MM.1S (cell line): ENCODE data around the gene MYMX.
"Not testable (repeated sequence)": the region's sequence is repeated elsewhere in the genome, so short reads cannot be mapped to it uniquely, and the experiment has no call there.

Source experiments
- DNase-seq: peaks from one replicate; pipeline ENCODE4 v3.0.0-alpha.2; 2015
- H2AFZ ChIP-seq: fragments of 300-600 bp; sonication (generic); 2 replicates; pipeline ENCODE4 v1.6.0; 2016; ENCODE audit warnings: antibody characterized with exemption, low read length
- H3F3A ChIP-seq: fragments of 300-600 bp; sonication (generic); 2 replicates; pipeline ENCODE4 v1.6.1; 2016; ENCODE audit warnings: mild to moderate bottlenecking, antibody characterized with exemption, low read length, moderate library complexity, mixed read lengths; ENCODE audit not compliant: insufficient read depth
- H3K27ac ChIP-seq: fragments of 300-600 bp; sonication (generic); 2 replicates; pipeline ENCODE4 v1.5.1; 2016; ENCODE audit warnings: mild to moderate bottlenecking, low read length
- H3K27me3 ChIP-seq: fragments of 300-600 bp; sonication (generic); replicated peaks from 2 replicates; pipeline ENCODE4 v1.6.0; 2016; ENCODE audit warnings: low read length; ENCODE audit not compliant: insufficient read depth
- H3K36me3 ChIP-seq: fragments of 300-600 bp; sonication (generic); replicated peaks from 2 replicates; pipeline ENCODE4 v1.6.1; 2016; ENCODE audit warnings: mild to moderate bottlenecking, low read length, mixed read lengths; ENCODE audit not compliant: insufficient read depth
- H3K4me1 ChIP-seq: fragments of 300-600 bp; sonication (generic); 2 replicates; pipeline ENCODE4 v1.6.1; 2016; ENCODE audit warnings: low read length, mixed read lengths
- H3K4me2 ChIP-seq: fragments of 300-600 bp; sonication (generic); 2 replicates; pipeline ENCODE4 v1.6.0; 2016; ENCODE audit warnings: low read depth, low read length
- H3K4me3 ChIP-seq: fragments of 300-600 bp; sonication (generic); 2 replicates; pipeline ENCODE4 v1.5.1; 2016; ENCODE audit warnings: low read length, mixed read lengths
- H3K79me2 ChIP-seq: fragments of 300-600 bp; sonication (generic); 2 replicates; pipeline ENCODE4 v1.6.1; 2016; ENCODE audit warnings: mixed run types, low read length, mixed read lengths
- H3K9ac ChIP-seq: fragments of 300-600 bp; sonication (generic); 2 replicates; pipeline ENCODE4 v1.6.1; 2016; ENCODE audit warnings: low read length, mixed read lengths
- H3K9me2 ChIP-seq: fragments of 300-600 bp; sonication (generic); replicated peaks from 2 replicates; pipeline ENCODE4 v1.6.1; 2016; ENCODE audit warnings: mild to moderate bottlenecking, low read length, mixed read lengths; ENCODE audit not compliant: insufficient read depth
- H3K9me3 ChIP-seq: fragments of 300-600 bp; sonication (generic); replicated peaks from 2 replicates; pipeline ENCODE4 v1.6.1; 2016; ENCODE audit warnings: mild to moderate bottlenecking, low read length, mixed read lengths; ENCODE audit not compliant: insufficient read depth
- H4K20me1 ChIP-seq: fragments of 300-600 bp; sonication (generic); 2 replicates; pipeline ENCODE4 v1.6.1; 2016; ENCODE audit warnings: mild to moderate bottlenecking, low read length, moderate library complexity, mixed read lengths; ENCODE audit not compliant: insufficient read depth
- CTCF ChIP-seq: fragments of 300-600 bp; sonication (generic); IDR thresholded peaks from 2 replicates; pipeline ENCODE4 v1.5.1; 2016; ENCODE audit warnings: antibody characterized with exemption, low read length, mixed read lengths
- EZH2 ChIP-seq: fragments of 300-600 bp; sonication (generic); optimal IDR thresholded peaks from 2 replicates; pipeline ENCODE3; 2017; ENCODE audit warnings: low read depth, mild to moderate bottlenecking, antibody characterized with exemption, low read length, mixed read lengths
- EZH2phosphoT487 ChIP-seq: fragments of 300-600 bp; sonication (generic); IDR thresholded peaks from 2 replicates; pipeline ENCODE4 v1.6.1; 2018; ENCODE audit warnings: antibody characterized with exemption, low read length

The MYMX gene

DNA sequence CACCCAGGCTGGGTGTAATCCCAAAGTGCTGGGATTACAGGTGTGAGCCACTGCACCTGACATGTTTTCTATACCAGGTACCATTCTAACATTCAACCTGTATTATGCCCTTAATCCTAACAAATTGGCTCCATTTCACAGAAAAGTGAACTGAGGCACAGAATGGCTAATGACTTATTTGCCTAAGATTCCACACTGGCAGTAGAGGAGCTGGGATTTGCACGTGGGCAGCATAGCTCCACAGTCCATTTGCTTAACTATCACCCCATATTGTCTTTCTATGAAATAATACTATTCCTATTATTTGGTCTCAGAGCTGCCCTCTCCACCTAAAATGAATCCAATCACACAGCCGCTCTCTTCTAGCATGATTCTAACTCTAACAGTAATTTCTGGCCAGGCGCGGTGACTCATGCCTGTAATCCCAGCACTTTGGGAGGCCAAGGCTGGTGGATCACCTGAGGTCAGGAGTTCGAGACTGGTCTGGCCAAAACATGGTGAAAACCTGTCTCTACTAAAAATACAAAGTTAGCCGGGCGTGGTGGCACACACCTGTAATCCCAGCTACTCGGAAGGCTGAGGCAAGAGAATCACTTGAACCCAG lies 23.3 kb upstream of the MYMX start:
- H3K4me1 ChIP-seq: no peaks in the 10 kb centered on the region
- no peaks in the 10 kb centered on the region for H3K79me2 ChIP-seq
- H3K27me3 ChIP-seq: no peaks in the 10 kb centered on the region
- H3K9me3 ChIP-seq: no peaks in the 10 kb centered on the region
- H3F3A ChIP-seq: no peaks in the 10 kb centered on the region
- H3K9ac ChIP-seq: no peak overlapping the region
- DNase-seq: no peak
- no peak overlapping the region for H3K27ac ChIP-seq
- H3K4me3 ChIP-seq: no peak overlapping the region
- no peaks in the 10 kb centered on the region for H3K36me3 ChIP-seq
- no peaks in the 10 kb centered on the region for H4K20me1 ChIP-seq
- no peak overlapping the region for H3K4me2 ChIP-seq
- TF ChIP-seq EZH2: no peak
- TF ChIP-seq EZH2phosphoT487: no peak
- no peak for TF ChIP-seq CTCF
- H2AFZ ChIP-seq: no peak overlapping the region
- H3K9me2 ChIP-seq: no peaks in the 10 kb centered on the region

DNA sequence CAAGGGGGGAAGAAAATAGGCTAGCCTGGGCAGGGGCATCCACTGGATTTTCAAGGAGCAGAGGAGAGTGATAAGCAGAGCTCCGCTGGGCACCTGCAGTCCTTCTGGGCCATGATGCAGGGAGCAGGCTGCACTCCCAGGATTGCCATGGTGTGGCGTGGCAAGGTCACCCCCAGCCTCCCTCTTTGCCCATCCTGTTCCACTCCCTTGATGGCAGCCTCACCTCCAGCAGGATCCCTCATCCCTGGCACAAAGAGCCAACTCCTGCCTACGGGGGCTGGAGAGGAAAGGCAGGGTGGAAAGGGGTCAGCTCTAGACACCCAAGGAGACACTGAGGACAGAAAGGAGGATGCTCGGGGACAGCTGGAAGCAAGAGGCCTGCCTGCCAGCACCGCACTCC lies 22.4 kb upstream of the MYMX start:
- Histone ChIP-seq H2AFZ (no peak overlapping the region), H3F3A (no peaks in the 10 kb centered on the region), H3K27ac (no peak overlapping the region), H3K4me2 (no peak overlapping the region), H3K79me2 (no peaks in the 10 kb centered on the region), H3K4me1 (no peaks in the 10 kb centered on the region), H4K20me1 (no peaks in the 10 kb centered on the region), H3K36me3 (no peaks in the 10 kb centered on the region), H3K9ac (no peak overlapping the region), H3K4me3 (no peak overlapping the region), H3K9me3 (no peaks in the 10 kb centered on the region), H3K27me3 (no peaks in the 10 kb centered on the region), H3K9me2 (no peaks in the 10 kb centered on the region)
- TF ChIP-seq EZH2phosphoT487 (no peak), EZH2 (no peak), CTCF (no peak)
- no peak for DNase-seq

DNA sequence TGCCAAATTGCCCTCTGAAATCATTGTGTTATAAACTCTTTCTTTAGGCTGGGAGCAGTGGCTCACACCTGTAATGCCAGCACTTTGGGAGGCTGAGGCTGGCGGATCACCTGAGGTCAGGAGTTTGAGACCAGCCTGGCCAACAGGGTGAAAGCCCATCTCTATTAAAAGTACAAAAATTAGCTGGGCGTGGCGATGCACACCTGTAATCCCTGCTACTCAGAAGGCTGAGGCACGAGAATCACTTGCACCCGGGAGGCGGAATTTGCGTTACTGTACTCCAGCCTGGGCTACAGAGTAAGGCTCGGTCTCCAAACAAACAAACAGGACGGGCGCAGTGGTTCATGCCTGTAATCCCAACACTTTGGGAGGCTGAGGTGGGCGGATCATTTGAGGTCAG lies 20.4 kb upstream of the MYMX start:
- H3K79me2 ChIP-seq, H3K4me3 ChIP-seq, H3K9ac ChIP-seq, H2AFZ ChIP-seq, H3K27me3 ChIP-seq, H3K4me2 ChIP-seq, H3K27ac ChIP-seq, DNase-seq, H4K20me1 ChIP-seq, H3K4me1 ChIP-seq, H3F3A ChIP-seq, H3K36me3 ChIP-seq, H3K9me3 ChIP-seq, H3K9me2 ChIP-seq: not testable (repeated sequence)

DNA sequence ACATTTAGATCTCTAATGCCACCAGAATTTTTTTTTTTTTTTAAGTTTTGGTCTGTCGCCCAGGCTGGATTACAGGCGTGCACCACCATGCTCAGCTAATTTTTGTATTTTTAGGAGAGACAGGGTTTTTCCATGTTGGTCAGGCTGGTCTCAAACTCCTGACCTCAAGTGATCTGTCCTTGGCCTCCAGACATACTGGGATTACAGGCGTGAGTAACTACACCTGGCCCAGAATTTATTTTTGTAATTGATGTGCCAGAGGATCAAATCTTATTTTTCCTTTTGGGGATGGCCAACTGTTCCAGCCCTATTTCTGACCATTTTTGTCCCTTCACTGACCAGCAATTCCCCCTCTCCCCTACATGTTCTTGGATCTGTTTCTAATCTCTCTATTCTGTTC lies 18.0 kb upstream of the MYMX start:
- Histone ChIP-seq H3K4me1 (no peaks in the 10 kb centered on the region), H3K4me2 (no peak overlapping the region), H3K9me2 (no peaks in the 10 kb centered on the region), H2AFZ (no peak overlapping the region), H4K20me1 (no peaks in the 10 kb centered on the region), H3K4me3 (no peak overlapping the region), H3K9ac (no peak overlapping the region), H3K9me3 (no peaks in the 10 kb centered on the region), H3K27ac (no peak overlapping the region), H3K79me2 (no peaks in the 10 kb centered on the region), H3K27me3 (no peaks in the 10 kb centered on the region), H3F3A (no peaks in the 10 kb centered on the region), H3K36me3 (no peaks in the 10 kb centered on the region)
- no peak for DNase-seq
- TF ChIP-seq EZH2phosphoT487: no peak
- TF ChIP-seq EZH2: no peak
- no peak for TF ChIP-seq CTCF
